Measurements from ENCODE around the gene CBX1. TPM values are rescaled to one million over a fixed set of nuclear protein-coding genes. Genes with fewer than 3 reads are reported as not detected.
"Not testable (repeated sequence)": the region's sequence is repeated elsewhere in the genome, so short reads cannot be mapped to it uniquely, and the experiment has no call there.

Gene CBX1
- total RNA-seq, 1 donor from 2014 or later = 69.3 TPM

- Mint-ChIP-seq H3K27me3 (ENCODE audit: low read depth, unreplicated experiment) (peaks cover 26% of the 10 kb centered on the region), H3K9me3 (ENCODE audit: unreplicated experiment) (peaks cover 3% of the 10 kb centered on the region), H3K27ac (ENCODE audit: unreplicated experiment) (peak within 1 kb of the TSS; percentile 87), H3K4me3 (ENCODE audit: unreplicated experiment) (peak within 1 kb of the TSS; percentile 84), H3K36me3 (ENCODE audit: low read depth, unreplicated experiment) (peaks cover 18% of the 10 kb centered on the region), H3K4me1 (ENCODE audit: low read depth, unreplicated experiment) (peaks cover 3% of the 10 kb centered on the region)
- DNase-seq (ENCODE audit: low read depth) (no peak), FAIRE-seq (no peak)
- no peak for TF ChIP-seq EZH2 (IDR thresholded peaks at IDR 0.05; ENCODE audit: insufficient read depth, low read length)
- TF ChIP-seq CTCF (IDR thresholded peaks at IDR 0.05; ENCODE audit: insufficient read depth, low read depth, low read length) = peak; percentile 42
- no peaks in the 10 kb centered on the region for H4K20me1 ChIP-seq (ENCODE audit: insufficient read depth, low read length)
- H3K27me3 ChIP-seq (ENCODE audit: insufficient read depth, low read length) = no peaks in the 10 kb centered on the region
- peaks cover 4% of the 10 kb centered on the region for H3K79me2 ChIP-seq (ENCODE audit: insufficient read depth, low read length)
- peak within 1 kb of the TSS; percentile 76 for H3K4me3 ChIP-seq (ENCODE audit: insufficient read depth, low read depth, low read length)
- peak within 1 kb of the TSS; percentile 96 for H3K4me2 ChIP-seq (ENCODE audit: low read length)
- H3K4me1 ChIP-seq (ENCODE audit: insufficient read depth, low read length) = peaks cover 9% of the 10 kb centered on the region
- peak within 1 kb of the TSS; percentile 60 for H3K27ac ChIP-seq (ENCODE audit: low read depth, low read length)
- no peaks in the 10 kb centered on the region for H3K9me3 ChIP-seq (ENCODE audit: insufficient read depth, low read depth, low read length)
- peak within 1 kb of the TSS; percentile 94 for H2AFZ ChIP-seq (ENCODE audit: low read depth, low read length)
- no peaks in the 10 kb centered on the region for H3K36me3 ChIP-seq (ENCODE audit: insufficient read depth, low read length)
- H3K9ac ChIP-seq (ENCODE audit: low read length) = peak within 1 kb of the TSS; percentile 89
These were observed 64.0 kb downstream of the CBX1 start, which contains the start of gene COPZ2 for GRCh38 chr17:48037036-48037837. Gene COPZ2, minus strand, starts transcription at chr17:48037797. Its CDS starts 20 bp downstream, at chr17:48037777.

- no peaks in the 10 kb centered on the region for H3K9me3 ChIP-seq (ENCODE audit: insufficient read depth, low read depth, low read length)
- Mint-ChIP-seq H3K9me3 (ENCODE audit: unreplicated experiment) (peaks cover 3% of the 10 kb centered on the region), H3K27ac (ENCODE audit: unreplicated experiment) (no peak overlapping the region), H3K4me1 (ENCODE audit: low read depth, unreplicated experiment) (peaks cover 3% of the 10 kb centered on the region), H3K36me3 (ENCODE audit: low read depth, unreplicated experiment) (peaks cover 22% of the 10 kb centered on the region), H3K27me3 (ENCODE audit: low read depth, unreplicated experiment) (peaks cover 28% of the 10 kb centered on the region), H3K4me3 (ENCODE audit: unreplicated experiment) (peak overlapping the region; percentile 82)
- FAIRE-seq (no peak), DNase-seq (ENCODE audit: low read depth) (no peak)
- peak overlapping the region; percentile 96 for H3K4me2 ChIP-seq (ENCODE audit: low read length)
- H4K20me1 ChIP-seq (ENCODE audit: insufficient read depth, low read length) = no peaks in the 10 kb centered on the region
- TF ChIP-seq CTCF (IDR thresholded peaks at IDR 0.05; ENCODE audit: insufficient read depth, low read depth, low read length) (no peak), EZH2 (IDR thresholded peaks at IDR 0.05; ENCODE audit: insufficient read depth, low read length) (no peak)
- no peaks in the 10 kb centered on the region for H3K36me3 ChIP-seq (ENCODE audit: insufficient read depth, low read length)
- H3K9ac ChIP-seq (ENCODE audit: low read length) = peak overlapping the region; percentile 89
- peaks cover 9% of the 10 kb centered on the region for H3K4me1 ChIP-seq (ENCODE audit: insufficient read depth, low read length)
- H3K4me3 ChIP-seq (ENCODE audit: insufficient read depth, low read depth, low read length) = peak overlapping the region; percentile 76
- H2AFZ ChIP-seq (ENCODE audit: low read depth, low read length) = peak overlapping the region; percentile 87
- H3K27me3 ChIP-seq (ENCODE audit: insufficient read depth, low read length) = no peaks in the 10 kb centered on the region
- no peak overlapping the region for H3K27ac ChIP-seq (ENCODE audit: low read depth, low read length)
- peaks cover 4% of the 10 kb centered on the region for H3K79me2 ChIP-seq (ENCODE audit: insufficient read depth, low read length)
These were observed 64.6 kb downstream of the CBX1 start for GRCh38 chr17:48036693-48037035.

- Mint-ChIP-seq H3K36me3 (ENCODE audit: low read depth, unreplicated experiment) (peaks cover 22% of the 10 kb centered on the region), H3K27me3 (ENCODE audit: low read depth, unreplicated experiment) (peaks cover 34% of the 10 kb centered on the region)
- H3K4me1 Mint-ChIP-seq (ENCODE audit: low read depth, unreplicated experiment); DNase-seq (ENCODE audit: low read depth); H2AFZ ChIP-seq (ENCODE audit: low read depth, low read length); H3K27ac ChIP-seq (ENCODE audit: low read depth, low read length); H3K4me2 ChIP-seq (ENCODE audit: low read length); H4K20me1 ChIP-seq (ENCODE audit: insufficient read depth, low read length); H3K9ac ChIP-seq (ENCODE audit: low read length); FAIRE-seq; H3K27ac Mint-ChIP-seq (ENCODE audit: unreplicated experiment); H3K79me2 ChIP-seq (ENCODE audit: insufficient read depth, low read length); H3K4me3 ChIP-seq (ENCODE audit: insufficient read depth, low read depth, low read length); H3K9me3 Mint-ChIP-seq (ENCODE audit: unreplicated experiment); H3K4me3 Mint-ChIP-seq (ENCODE audit: unreplicated experiment); H3K36me3 ChIP-seq (ENCODE audit: insufficient read depth, low read length); H3K9me3 ChIP-seq (ENCODE audit: insufficient read depth, low read depth, low read length); H3K27me3 ChIP-seq (ENCODE audit: insufficient read depth, low read length): not testable (repeated sequence)
- peaks cover 15% of the 10 kb centered on the region for H3K4me1 ChIP-seq (ENCODE audit: insufficient read depth, low read length)
These were observed 66.5 kb downstream of the CBX1 start for GRCh38 chr17:48034734-48035133.
